IPS-18c (cell line): ENCODE measurements around the gene CFAP20DC.
"Not testable (repeated sequence)": the region's sequence is repeated elsewhere in the genome, so short reads cannot be mapped to it uniquely, and the experiment has no call there.

Experiments used
- H3K4me3 ChIP-seq: 2 replicates; pipeline ENCODE4 v1.7.0; 2013; ENCODE audit warnings: low read depth, mild to moderate bottlenecking, low read length, moderate library complexity; ENCODE audit not compliant: insufficient read depth
- H3K9me3 ChIP-seq: one replicate; pipeline ENCODE4 v1.6.1; 2013; ENCODE audit warnings: mild to moderate bottlenecking, low read length, moderate library complexity; ENCODE audit not compliant: control insufficient read depth, insufficient read depth

CFAP20DC gene

DNA sequence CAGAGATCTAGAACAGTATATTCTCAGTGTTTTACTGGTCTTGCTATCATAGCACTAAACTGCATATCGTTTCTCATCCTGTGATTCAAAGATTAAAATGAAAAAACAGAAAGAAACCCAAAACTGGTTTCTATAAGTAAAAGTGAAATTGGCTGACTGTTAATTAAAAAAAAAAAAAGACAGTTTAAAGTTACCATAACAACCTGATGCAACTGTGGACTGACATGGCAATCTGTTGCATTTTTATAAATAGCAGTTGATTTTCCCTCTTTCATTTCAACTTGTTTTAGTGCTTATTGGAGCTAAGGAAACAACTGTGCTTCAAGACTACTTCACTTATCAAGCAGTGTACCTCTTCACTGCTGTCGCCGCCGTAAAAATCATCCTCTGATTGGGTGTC is 186.6 kb downstream of the CFAP20DC start:
- H3K9me3 ChIP-seq: no peaks in the 10 kb centered on the region
- H3K4me3 ChIP-seq: no peak overlapping the region

DNA sequence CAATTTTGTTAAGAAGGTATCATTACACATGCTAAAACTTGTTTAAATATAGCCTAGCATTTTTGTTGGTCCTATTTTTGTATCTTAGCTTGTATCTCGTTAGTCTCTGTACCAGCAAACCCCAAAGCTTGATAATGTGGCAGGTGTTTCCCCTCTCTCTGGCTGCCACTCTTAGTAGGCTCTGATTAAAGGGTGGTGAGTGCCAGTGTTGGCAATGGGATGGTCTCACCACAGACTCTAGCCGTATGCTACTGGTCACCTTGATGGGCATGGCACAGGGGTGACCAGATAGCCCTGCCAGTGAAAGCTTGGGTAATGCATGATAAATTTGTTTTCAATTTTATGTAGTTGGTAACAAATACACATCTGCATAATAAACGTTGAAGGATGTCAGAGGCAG is 188.3 kb downstream of the CFAP20DC start:
- Histone ChIP-seq H3K9me3 (no peaks in the 10 kb centered on the region), H3K4me3 (no peak overlapping the region)

DNA sequence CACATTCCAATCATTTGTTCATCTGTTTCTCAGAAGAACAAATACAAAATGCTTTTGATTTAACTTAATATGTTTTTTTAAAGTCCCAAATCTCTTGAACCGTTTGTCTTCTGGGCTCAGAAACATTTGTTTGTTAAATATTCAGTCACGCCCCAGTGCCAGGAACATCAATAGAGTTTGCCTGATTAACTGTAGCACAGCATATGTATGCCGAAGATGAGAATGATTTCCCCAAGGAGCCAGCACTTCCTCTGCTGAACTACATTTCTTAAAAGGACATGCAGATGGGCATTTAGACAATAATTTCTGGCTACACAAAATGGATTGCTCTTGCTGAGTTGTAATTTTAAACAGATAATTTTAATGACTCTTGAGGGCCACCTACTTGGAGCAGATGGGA is 191.7 kb downstream of the CFAP20DC start:
- H3K4me3 ChIP-seq: no peak overlapping the region
- H3K9me3 ChIP-seq: no peaks in the 10 kb centered on the region

DNA sequence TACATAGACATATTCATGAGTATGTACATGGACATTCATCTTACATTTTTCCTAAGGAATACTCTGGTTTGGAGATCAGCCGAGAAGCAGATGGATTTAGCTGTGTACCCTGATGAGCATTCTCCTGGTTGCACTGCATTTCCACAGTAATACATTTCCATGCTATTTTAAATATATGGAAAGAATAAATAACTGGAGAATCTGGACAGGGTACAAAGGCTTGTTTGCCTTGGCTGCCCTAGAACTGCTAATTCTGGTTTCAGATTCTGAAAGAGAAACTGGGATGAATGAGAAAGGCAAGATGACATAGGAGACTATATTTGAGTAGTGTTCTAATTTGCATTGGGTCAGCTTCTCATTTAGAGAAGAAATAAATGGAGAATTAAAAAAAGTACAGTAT is 192.4 kb downstream of the CFAP20DC start:
- Histone ChIP-seq H3K4me3 (no peak overlapping the region), H3K9me3 (no peaks in the 10 kb centered on the region)

DNA sequence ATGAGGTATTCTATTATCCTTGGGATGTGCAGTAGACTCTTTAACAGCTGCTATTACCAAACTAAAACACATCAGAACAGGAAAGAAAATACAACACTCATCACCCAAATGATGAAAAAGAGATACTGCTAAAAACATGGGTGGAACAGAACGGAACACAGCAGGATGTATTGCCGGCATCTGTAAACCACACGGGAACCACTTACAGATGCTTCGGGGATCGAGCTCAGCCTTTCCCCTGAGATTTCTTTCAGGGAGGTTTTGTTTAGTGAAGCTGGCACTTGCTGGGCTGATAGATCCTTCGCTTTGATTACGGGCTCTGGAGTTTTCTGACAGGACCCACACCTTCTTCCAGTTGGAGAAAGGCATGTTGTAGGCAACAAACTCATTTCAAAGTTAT is 201.0 kb downstream of the CFAP20DC start:
- Histone ChIP-seq H3K4me3 (no peak overlapping the region), H3K9me3 (no peaks in the 10 kb centered on the region)

DNA sequence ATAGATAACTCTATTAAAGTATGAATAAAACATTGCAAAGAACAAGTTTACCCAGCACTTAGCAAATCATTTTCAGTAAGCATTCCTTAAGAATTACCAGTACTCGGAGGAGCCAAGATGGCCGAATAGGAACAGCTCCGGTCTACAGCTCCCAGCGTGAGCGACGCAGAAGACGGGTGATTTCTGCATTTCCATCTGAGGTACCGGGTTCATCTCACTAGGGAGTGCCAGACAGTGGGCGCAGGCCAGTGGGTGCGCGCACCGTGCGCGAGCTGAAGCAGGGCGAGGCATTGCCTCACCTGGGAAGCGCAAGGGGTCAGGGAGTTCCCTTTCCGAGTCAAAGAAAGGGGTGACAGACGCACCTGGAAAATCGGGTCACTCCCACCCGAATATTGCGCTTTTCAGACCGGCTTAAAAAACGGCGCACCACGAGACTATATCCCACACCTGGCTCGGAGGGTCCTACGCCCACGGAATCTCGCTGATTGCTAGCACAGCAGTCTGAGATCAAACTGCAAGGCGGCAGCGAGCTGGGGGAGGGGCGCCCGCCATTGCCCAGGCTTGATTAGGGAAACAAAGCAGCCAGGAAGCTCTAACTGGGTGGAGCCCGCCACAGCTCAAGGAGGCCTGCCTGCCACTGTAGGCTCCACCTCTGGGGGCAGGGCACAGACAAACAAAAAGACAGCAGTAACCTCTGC is 207.6 kb downstream of the CFAP20DC start:
- H3K9me3 ChIP-seq, H3K4me3 ChIP-seq: not testable (repeated sequence)

DNA sequence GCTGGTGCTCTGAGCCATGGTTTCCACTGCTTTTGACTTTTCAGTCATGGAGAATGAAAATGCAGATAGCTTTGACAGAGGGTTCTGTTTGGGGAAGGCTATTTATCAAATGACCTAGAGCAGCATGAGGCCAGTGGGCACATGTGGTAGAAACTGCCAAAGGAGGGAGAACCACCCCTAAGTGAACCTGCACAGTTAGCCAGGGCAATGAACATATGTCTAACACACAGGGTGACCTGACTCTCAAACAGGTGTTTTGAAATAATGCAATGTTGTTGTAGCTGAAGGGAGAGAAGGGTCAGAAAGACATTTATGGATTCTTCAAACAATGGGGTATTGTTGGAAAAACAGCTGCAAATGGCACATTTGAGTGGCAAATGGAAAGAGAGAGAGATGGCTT is 208.9 kb downstream of the CFAP20DC start:
- Histone ChIP-seq H3K4me3 (no peak overlapping the region), H3K9me3 (no peaks in the 10 kb centered on the region)

DNA sequence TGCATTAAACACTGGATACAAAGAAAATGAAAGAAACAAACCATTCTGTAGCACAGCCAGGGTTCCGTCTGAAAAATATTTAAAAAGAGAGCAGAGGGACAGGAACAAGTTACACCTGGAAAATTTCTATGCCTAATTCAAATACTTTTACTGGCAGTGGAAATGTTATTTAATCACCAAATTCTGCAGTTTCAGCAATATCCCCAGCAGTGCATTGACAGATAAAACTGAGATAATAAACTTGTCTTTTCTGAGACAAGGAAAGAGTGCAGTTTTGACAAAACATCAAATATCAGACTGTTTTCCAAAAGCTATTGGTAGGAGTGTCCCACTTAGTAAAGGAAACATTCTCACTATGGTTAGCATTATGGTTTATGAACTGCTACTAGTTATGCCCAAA is 209.9 kb downstream of the CFAP20DC start:
- H3K9me3 ChIP-seq: no peaks in the 10 kb centered on the region
- no peak overlapping the region for H3K4me3 ChIP-seq

DNA sequence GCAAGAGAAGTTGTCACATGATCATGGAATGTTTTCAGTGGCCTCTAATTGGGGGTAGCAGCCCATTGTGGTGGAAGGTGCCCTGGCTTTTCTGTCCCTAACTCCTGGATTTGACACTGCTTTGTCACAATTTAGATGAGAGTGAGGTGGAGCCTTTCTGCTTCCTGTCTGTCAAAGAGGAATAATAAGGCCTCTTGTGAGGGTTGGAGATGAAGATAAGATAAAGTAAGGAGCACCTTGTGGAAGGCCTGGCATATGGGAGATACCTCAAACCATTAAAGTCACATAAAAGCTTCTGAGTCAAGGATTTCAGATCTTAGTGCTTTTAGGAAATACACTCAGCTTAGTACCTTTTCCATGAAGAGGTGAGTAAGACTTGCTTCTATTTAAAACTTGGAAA is 210.6 kb downstream of the CFAP20DC start:
- H3K4me3 ChIP-seq: no peak overlapping the region
- no peaks in the 10 kb centered on the region for H3K9me3 ChIP-seq

DNA sequence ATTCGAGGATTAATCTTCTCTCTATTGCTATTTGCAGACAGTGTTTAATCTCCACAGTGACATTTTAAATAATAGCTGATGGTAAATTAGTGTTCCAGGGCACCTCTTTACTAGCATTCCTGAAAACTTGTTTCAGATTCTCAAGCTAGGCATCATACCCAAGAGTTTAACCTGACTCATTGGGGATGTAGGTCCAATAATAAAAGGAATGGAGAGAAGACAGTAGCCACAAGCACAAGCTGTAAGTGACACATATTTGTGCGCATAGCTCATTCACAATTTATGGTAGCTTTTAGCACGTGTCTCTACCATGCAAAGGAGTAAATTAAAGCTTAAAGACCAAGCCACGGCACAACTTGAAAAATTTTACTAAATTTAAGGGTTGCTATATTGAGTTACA is 212.0 kb downstream of the CFAP20DC start:
- Histone ChIP-seq H3K9me3 (no peaks in the 10 kb centered on the region), H3K4me3 (no peak overlapping the region)

DNA sequence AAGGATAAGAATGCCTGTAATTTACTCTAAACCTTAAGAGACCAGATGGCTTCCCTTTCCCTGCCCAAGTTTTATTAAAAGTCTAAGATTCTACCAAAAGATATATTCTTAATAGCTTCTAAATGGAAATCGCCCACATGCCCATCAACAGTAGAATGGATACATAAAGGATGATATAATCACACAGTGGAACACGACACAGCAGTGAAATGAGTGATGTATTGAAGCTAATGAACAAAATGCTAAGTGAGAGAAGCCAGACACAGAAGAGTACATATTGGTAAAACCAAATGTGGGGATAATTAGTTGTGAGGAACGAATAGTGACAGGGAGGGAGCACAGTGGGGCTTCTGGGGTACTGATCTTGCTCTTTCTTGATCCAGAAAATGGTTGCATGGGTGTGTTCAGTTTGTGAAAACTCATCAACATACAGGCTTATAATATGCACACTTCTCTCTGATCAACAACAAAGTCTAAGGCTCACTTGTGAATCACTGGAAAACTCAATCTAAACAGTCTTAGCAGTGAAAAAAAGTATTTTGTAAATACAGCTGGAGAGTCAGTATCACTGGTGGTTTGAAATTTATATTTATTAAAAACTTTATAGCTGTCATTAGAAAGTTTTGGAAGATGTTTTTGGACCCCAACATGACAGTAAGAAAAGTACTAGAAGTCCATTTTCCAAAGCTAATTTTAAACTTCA is 212.5 kb downstream of the CFAP20DC start:
- Histone ChIP-seq H3K4me3 (no peak overlapping the region), H3K9me3 (no peaks in the 10 kb centered on the region)

DNA sequence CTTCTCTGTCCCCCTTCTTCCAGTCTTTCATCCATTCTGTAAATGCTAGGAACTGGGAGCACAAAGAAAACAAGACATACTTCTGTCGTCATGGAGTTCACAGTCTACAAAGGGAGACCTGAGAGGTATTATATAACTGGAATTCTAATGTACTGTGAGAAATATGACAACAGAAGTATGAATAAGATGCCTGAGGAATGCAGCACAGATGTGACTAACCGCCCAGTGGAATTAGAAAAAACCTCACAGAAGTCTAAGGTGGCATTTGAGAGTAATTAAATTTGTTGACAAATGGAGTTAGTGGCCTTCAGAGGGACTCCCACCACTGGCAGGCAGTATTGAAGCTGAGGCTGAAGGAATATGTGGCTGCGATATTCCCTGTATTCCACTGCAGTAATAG is 214.7 kb downstream of the CFAP20DC start:
- no peaks in the 10 kb centered on the region for H3K9me3 ChIP-seq
- no peak overlapping the region for H3K4me3 ChIP-seq

DNA sequence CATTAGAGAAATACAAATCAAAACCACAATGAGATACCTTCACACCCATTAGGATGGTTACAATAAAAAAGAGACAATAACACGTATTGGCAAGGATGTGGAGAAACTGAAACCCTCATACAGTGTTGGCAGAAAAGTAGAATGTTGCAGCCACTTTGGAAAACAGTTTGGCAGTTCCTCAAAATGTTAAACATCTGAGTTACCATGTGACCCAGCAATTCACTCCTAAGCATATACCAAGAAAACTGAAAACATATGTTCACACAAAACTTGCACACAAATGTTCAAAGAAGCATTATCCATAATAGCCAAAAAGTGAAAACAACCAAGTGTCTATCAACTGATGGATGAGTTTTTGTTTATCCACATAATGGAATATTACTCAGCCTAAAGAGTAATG is 216.3 kb downstream of the CFAP20DC start:
- no peaks in the 10 kb centered on the region for H3K9me3 ChIP-seq

DNA sequence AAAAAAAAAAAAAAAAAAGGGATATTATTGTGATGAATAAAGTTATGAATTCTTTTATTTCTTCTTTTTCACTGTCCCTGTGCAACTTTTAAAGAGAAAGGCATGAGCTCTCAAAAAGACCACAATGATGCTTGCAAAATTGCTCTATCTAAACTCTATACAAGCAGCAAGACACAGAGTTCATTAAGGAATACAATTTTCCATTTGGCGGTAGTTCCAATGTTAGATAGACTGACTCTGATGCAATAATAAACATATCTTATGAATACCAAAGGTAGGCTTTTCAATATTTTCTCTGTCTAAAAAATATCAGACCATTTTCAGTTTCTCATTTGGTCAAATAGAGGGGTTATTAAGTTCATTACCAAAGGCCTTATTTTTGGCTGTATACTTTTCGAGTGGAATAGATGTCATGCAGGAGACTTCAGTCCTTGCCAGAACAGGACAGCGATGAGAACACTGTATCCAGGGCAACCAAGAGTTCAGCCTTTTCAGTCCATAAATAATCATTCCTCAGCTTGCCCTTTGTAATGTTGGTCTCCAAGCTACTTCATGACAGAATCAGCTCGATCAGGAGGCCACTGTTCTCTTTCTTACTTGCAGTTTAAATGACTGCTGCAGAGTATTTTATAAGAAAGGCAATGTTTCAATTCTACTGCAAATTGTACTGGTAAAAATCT is 220.4 kb downstream of the CFAP20DC start:
- H3K9me3 ChIP-seq: no peaks in the 10 kb centered on the region
- no peak overlapping the region for H3K4me3 ChIP-seq

More for the DNA sequence above, 216.3 kb downstream of the CFAP20DC start:
- H3K4me3 ChIP-seq: no peak overlapping the region

DNA sequence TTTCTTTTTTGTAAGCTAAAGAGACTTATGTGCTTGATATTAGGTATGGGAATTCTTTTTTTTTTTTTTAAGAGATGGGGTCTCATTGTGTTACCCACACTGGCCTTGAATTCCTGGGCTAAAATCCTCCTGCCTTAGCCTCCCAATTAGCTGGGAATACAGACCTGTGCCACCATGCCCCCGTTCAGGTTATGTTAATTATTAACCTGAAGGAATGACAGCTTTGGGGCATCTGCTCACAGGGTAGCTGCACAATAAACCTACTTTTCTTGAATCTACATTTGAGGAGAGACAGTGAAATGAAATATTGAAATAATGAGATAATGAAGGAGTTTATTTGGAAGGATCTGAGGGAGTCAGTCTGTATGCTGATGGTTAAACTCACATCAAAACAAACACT is 225.0 kb downstream of the CFAP20DC start:
- Histone ChIP-seq H3K4me3 (no peak overlapping the region), H3K9me3 (no peaks in the 10 kb centered on the region)

DNA sequence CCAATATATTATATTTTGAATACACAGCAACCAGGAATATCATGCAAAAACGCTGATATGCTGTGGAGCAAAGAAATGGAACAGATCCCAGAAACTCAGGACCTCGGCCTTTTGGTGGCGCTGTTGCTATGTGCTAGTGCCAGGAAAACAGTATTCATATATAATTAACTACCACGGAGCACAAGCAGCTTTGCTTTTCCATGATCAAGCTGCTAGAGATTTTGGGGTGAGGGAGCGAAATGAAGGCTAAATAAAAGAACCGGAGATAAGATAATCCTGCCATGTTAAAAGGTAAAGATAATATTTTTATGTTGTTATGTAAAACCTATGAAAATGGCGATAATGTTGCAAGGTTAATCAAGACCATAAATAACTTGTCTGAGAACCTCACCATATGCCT is 225.5 kb downstream of the CFAP20DC start:
- Histone ChIP-seq H3K9me3 (no peaks in the 10 kb centered on the region), H3K4me3 (no peak overlapping the region)

DNA sequence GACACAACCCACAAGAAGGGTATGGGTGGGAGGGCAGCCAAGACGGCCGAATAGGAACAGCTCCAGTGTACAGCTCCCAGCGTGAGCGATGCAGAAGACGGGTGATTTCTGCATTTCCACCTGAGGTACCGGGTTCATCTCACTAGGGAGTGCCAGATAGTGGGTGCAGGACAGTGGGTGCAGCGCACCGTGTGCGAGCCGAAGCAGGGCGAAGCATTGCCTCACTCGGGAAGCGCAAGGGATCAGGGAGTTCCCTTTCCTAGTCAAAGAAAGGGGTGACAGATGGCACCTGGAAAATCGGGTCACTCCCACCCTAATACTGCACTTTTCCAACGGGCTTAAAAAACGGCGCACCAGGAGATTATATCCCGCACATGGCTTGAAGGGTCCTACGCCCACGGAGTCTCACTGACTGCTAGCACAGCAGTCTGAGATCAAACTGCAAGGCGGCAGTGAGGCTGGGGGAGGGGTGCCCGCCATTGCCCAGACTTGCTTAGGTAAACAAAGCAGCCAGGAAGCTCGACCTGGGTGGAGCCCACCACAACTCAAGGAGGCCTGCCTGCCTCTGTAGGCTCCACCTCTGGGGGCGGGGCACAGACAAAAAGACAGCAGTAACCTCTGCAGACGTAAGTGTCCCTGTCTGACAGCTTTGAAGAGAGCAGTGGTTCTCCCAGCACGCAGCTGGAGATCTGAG is 243.1 kb downstream of the CFAP20DC start:
- not testable (repeated sequence) for H3K4me3 ChIP-seq, H3K9me3 ChIP-seq

DNA sequence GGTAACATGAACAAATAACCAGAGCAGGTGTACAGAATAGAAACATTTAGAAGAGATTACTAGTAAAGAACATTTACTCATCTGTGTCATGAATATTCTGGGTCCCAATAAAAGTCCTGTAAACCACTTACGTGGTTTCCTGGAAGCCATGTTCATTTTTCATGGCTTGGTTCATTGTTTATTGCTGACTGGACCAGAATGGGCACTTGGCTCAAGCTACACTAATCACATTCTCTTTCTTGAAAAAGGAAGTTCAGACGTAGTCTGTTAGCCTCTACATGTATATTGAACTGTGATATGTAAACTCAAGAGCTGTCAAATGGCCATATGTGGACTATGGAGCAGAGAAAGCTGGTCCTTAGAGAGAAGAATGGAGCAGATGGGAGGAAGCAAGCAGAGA is 244.9 kb downstream of the CFAP20DC start:
- no peaks in the 10 kb centered on the region for H3K9me3 ChIP-seq

More for the DNA sequence above, 244.9 kb downstream of the CFAP20DC start:
- no peak overlapping the region for H3K4me3 ChIP-seq
